ENCODE data around the gene TFAM.

- TF ChIP-seq POLR2A (IDR thresholded peaks at IDR 0.05) (no peak), CTCF (IDR thresholded peaks at IDR 0.05 in 4 of 5, conservative IDR thresholded peaks at IDR 0.05 in 1 of 5) (no peak)
Observed at GRCh38 chr10:58348571-58349033, 36.6 kb upstream of the TFAM start.
